H1 (cell line): ENCODE data around the gene HNF4A. TPM values are rescaled to one million over a fixed set of nuclear protein-coding genes. Genes with fewer than 3 reads are reported as not detected.

Experiments used
- CTCF ChIA-PET: fragments of 300-600 bp; sonication (Branson Sonifier 250); formaldehyde crosslinking; loops from one replicate; lab custom pipeline; 2021; ENCODE audit not compliant: partially characterized antibody; lab: Charles Lee
- POLR2A ChIA-PET: fragments of 300-600 bp; sonication (Branson Sonifier 250); formaldehyde crosslinking; loops from one replicate; lab custom pipeline; 2021; ENCODE audit warnings: inconsistent platforms; ENCODE audit not compliant: partially characterized antibody; lab: Charles Lee
- DNase-seq, 2 experiments: peaks; one replicate each; pipeline versions ENCODE4 v3.0.0 to v3.0.0-alpha.2; 2010 to 2022; ENCODE audit warnings: low spot score in 2 of 2, low read depth in 1 of 2, mixed read lengths in 1 of 2
- FAIRE-seq: peaks from 2 replicates; lab custom pipeline; 2011; peaks lifted over from hg19 to GRCh38; lab: Jason Lieb, UNC
- H2AFZ ChIP-seq: 2 replicates; pipeline ENCODE4 v1.8.1; 2012; ENCODE audit warnings: low read length, inconsistent platforms
- H2AK5ac ChIP-seq: 2 replicates; pipeline ENCODE4 v1.6.1; 2013; ENCODE audit warnings: low read depth, low read length
- H2BK120ac ChIP-seq: replicated peaks from 2 replicates; pipeline ENCODE3; 2013; ENCODE audit warnings: low read depth, low read length, inconsistent platforms
- H2BK12ac ChIP-seq: 2 replicates; pipeline ENCODE4 v1.6.1; 2013; ENCODE audit warnings: low read depth, low read length
- H2BK15ac ChIP-seq: 2 replicates; pipeline ENCODE4 v1.6.1; 2013; ENCODE audit warnings: low read length
- H2BK20ac ChIP-seq: 2 replicates; pipeline ENCODE4 v1.6.1; 2013; ENCODE audit warnings: low read length
- H2BK5ac ChIP-seq: 2 replicates; pipeline ENCODE4 v1.6.1; 2013; ENCODE audit warnings: low read depth, low read length
- H3K14ac ChIP-seq: 2 replicates; pipeline ENCODE4 v1.6.1; 2013; ENCODE audit warnings: inconsistent platforms; ENCODE audit not compliant: insufficient read length
- H3K18ac ChIP-seq: 2 replicates; pipeline ENCODE4 v1.6.1; 2013; ENCODE audit warnings: low read length; ENCODE audit errors: extremely low read depth
- H3K23ac ChIP-seq: 2 replicates; pipeline ENCODE4 v1.6.1; 2013; ENCODE audit warnings: inconsistent platforms; ENCODE audit not compliant: insufficient read length
- H3K23me2 ChIP-seq: 2 replicates; pipeline ENCODE4 v1.6.1; 2013; ENCODE audit warnings: low read depth, low read length
- H3K27ac ChIP-seq: 2 replicates; pipeline ENCODE4 v1.6.1; 2011; ENCODE audit warnings: low read depth, low read length, inconsistent platforms
- H3K27me3 ChIP-seq, 4 experiments: replicated peaks in 1 of 4; 1 replicate in 1 of 4; 2 replicates in 3 of 4; pipeline versions ENCODE4 v1.6.1 to v1.8.1; 2011 to 2013; ENCODE audit warnings: low read length in 3 of 4, mild to moderate bottlenecking in 3 of 4, inconsistent platforms in 2 of 4, mixed read lengths in 2 of 4, moderate library complexity in 1 of 4; ENCODE audit not compliant: control insufficient read depth in 3 of 4, insufficient read depth in 3 of 4; ENCODE audit errors: extremely low read depth in 1 of 4
- H3K36me3 ChIP-seq, 4 experiments: 2 replicates each; pipeline versions ENCODE4 v1.6.1 to v1.8.1; 2011 to 2013; ENCODE audit warnings: mild to moderate bottlenecking in 4 of 4, low read length in 3 of 4, moderate library complexity in 2 of 4, control low read depth in 1 of 4, inconsistent platforms in 1 of 4; ENCODE audit not compliant: insufficient read depth in 4 of 4, control insufficient read depth in 2 of 4
- H3K4ac ChIP-seq: replicated peaks from 2 replicates; pipeline ENCODE3; 2013; ENCODE audit warnings: low read length, low read depth, mixed read lengths, inconsistent platforms; ENCODE audit not compliant: insufficient read length
- H3K4me1 ChIP-seq, 4 experiments: replicated peaks in 1 of 4; 1 replicate in 1 of 4; 2 replicates in 3 of 4; pipeline versions ENCODE4 v1.6.1 to v1.8.1; 2011 to 2013; ENCODE audit warnings: low read length in 3 of 4, inconsistent platforms in 2 of 4, mixed read lengths in 1 of 4; ENCODE audit not compliant: insufficient read depth in 4 of 4, control insufficient read depth in 3 of 4
- H3K4me2 ChIP-seq, 2 experiments: 2 replicates each; pipeline versions ENCODE4 v1.6.1 to v1.8.1; 2011 to 2013; ENCODE audit warnings: low read depth in 2 of 2, low read length in 2 of 2, control low read depth in 1 of 2, inconsistent platforms in 1 of 2, mild to moderate bottlenecking in 1 of 2; ENCODE audit not compliant: insufficient read depth in 1 of 2
- H3K4me3 ChIP-seq, 4 experiments: fragments of 200-600, 300-600 bp in 1 of 4; sonication (generic), shearing (Covaris generic), sonication (Bioruptor Twin) in 1 of 4; 2 replicates each; pipeline versions ENCODE4 v1.5.1 to v1.8.1; 2011 to 2016; ENCODE audit warnings: low read length in 4 of 4, low read depth in 3 of 4, control low read depth in 2 of 4, inconsistent platforms in 2 of 4, mild to moderate bottlenecking in 2 of 4, mixed read lengths in 1 of 4, moderate library complexity in 1 of 4; ENCODE audit not compliant: insufficient read depth in 2 of 4; ENCODE audit errors: extremely low read depth in 1 of 4
- H3K56ac ChIP-seq: replicated peaks from 2 replicates; pipeline ENCODE3; 2013; ENCODE audit warnings: low read depth, mild to moderate bottlenecking, mixed read lengths, low read length, inconsistent platforms; ENCODE audit not compliant: insufficient read length
- H3K79me1 ChIP-seq: 2 replicates; pipeline ENCODE4 v1.6.1; 2013; ENCODE audit warnings: low read depth, low read length, control low read depth
- H3K79me2 ChIP-seq, 2 experiments: 2 replicates each; pipeline versions ENCODE4 v1.6.1 to v1.8.1; 2012 to 2013; ENCODE audit warnings: low read length in 2 of 2, mild to moderate bottlenecking in 2 of 2, inconsistent platforms in 1 of 2; ENCODE audit not compliant: insufficient read depth in 2 of 2, control insufficient read depth in 1 of 2
- H3K9ac ChIP-seq, 4 experiments: replicated peaks in 1 of 4; 1 replicate in 1 of 4; 2 replicates in 3 of 4; pipeline versions ENCODE4 v1.6.1 to v1.8.1; 2011 to 2013; ENCODE audit warnings: low read depth in 3 of 4, low read length in 3 of 4, control low read depth in 2 of 4, mild to moderate bottlenecking in 2 of 4, moderate library complexity in 2 of 4, inconsistent platforms in 1 of 4; ENCODE audit errors: extremely low read depth in 1 of 4
- H3K9me3 ChIP-seq, 2 experiments: 2 replicates each; pipeline versions ENCODE4 v1.6.1 to v1.8.1; 2012 to 2013; ENCODE audit warnings: mild to moderate bottlenecking in 2 of 2, moderate library complexity in 2 of 2, control low read depth in 1 of 2, inconsistent platforms in 1 of 2, low read depth in 1 of 2, low read length in 1 of 2, mixed read lengths in 1 of 2; ENCODE audit not compliant: insufficient read depth in 2 of 2
- H4K20me1 ChIP-seq, 2 experiments: replicated peaks in 1 of 2; 2 replicates each; pipeline versions ENCODE3 to v1.8.1; 2011 to 2013; ENCODE audit warnings: inconsistent platforms in 2 of 2, low read length in 2 of 2, mild to moderate bottlenecking in 1 of 2; ENCODE audit not compliant: insufficient read depth in 2 of 2, control insufficient read depth in 1 of 2
- H4K5ac ChIP-seq: 2 replicates; pipeline ENCODE4 v1.6.1; 2013; ENCODE audit warnings: low read length, low read depth, mixed read lengths, inconsistent platforms; ENCODE audit not compliant: insufficient read length
- H4K8ac ChIP-seq: 2 replicates; pipeline ENCODE4 v1.8.0; 2013; ENCODE audit warnings: mild to moderate bottlenecking, moderate library complexity, low read length, inconsistent platforms; ENCODE audit not compliant: insufficient read depth; ENCODE audit errors: extremely low read depth
- H4K91ac ChIP-seq: replicated peaks from 2 replicates; pipeline ENCODE3; 2013; ENCODE audit warnings: low read length, mixed read lengths, inconsistent platforms; ENCODE audit not compliant: insufficient read length
- CEBPB ChIP-seq: IDR thresholded peaks from 2 replicates; pipeline ENCODE4 v1.6.1; 2012; ENCODE audit warnings: low read depth, low read length
- JUND ChIP-seq: IDR thresholded peaks from 2 replicates; pipeline ENCODE4 v1.6.1; 2011; ENCODE audit warnings: mild to moderate bottlenecking, improper control_type of control experiment, low read length
- KDM4A ChIP-seq: IDR thresholded peaks from one replicate; pipeline ENCODE4 v1.7.1; 2012; ENCODE audit warnings: low read depth, mild to moderate bottlenecking, moderate library complexity, low read length, inconsistent platforms; ENCODE audit not compliant: severe bottlenecking
- KDM5A ChIP-seq: fragments of 200-600 bp; IDR thresholded peaks from 2 replicates; pipeline ENCODE4 v1.7.1; 2012; ENCODE audit warnings: mild to moderate bottlenecking, low read length, inconsistent platforms, mixed read lengths
- RAD21 ChIP-seq, 2 experiments: IDR thresholded peaks in 1 of 2; conservative IDR thresholded peaks in 1 of 2; 2 replicates each; pipeline ENCODE4 v1.6.1; 2011; ENCODE audit warnings: low read depth in 2 of 2, low read length in 2 of 2, improper control_type of control experiment in 1 of 2, inconsistent platforms in 1 of 2, mild to moderate bottlenecking in 1 of 2, moderate library complexity in 1 of 2
- RBBP5 ChIP-seq: IDR thresholded peaks from 2 replicates; pipeline ENCODE4 v1.7.1; 2012; ENCODE audit warnings: low read depth, mild to moderate bottlenecking, inconsistent platforms, low read length, moderate library complexity, borderline replicate concordance
- RFX5 ChIP-seq: IDR thresholded peaks from 2 replicates; pipeline ENCODE4 v1.6.1; 2011; ENCODE audit warnings: low read depth, low read length, improper control_type of control experiment, borderline replicate concordance
- SIN3A ChIP-seq, 2 experiments: IDR thresholded peaks in 1 of 2; conservative IDR thresholded peaks in 1 of 2; 2 replicates each; pipeline ENCODE4 v1.6.1; 2011 to 2012; ENCODE audit warnings: low read length in 2 of 2, improper control_type of control experiment in 1 of 2, low read depth in 1 of 2, mild to moderate bottlenecking in 1 of 2
- SIX5 ChIP-seq: IDR thresholded peaks from 2 replicates; pipeline ENCODE4 v1.6.1; 2011; ENCODE audit warnings: mild to moderate bottlenecking, low read depth, low read length
- SUZ12 ChIP-seq: fragments of 200-600 bp; sonication (generic); IDR thresholded peaks from 2 replicates; pipeline ENCODE4 v1.6.1; 2012; ENCODE audit warnings: mild to moderate bottlenecking, inconsistent platforms, low read length, moderate library complexity, mixed read lengths
- WGBS, 2 experiments: shearing (Covaris generic) in 1 of 2; methylation state at CpG; one replicate each; pipeline versions ENCODE4 v1.1.6 to v1.1.7; 2013 to 2015; ENCODE audit warnings: low lambda C conversion rate in 2 of 2, mixed read lengths in 2 of 2, inconsistent platforms in 1 of 2, low coverage in 1 of 2, missing lambda C conversion rate in 1 of 2; ENCODE audit not compliant: insufficient replicate concordance in 2 of 2, insufficient coverage in 1 of 2, insufficient read length in 1 of 2; ENCODE audit errors: extremely low coverage in 1 of 2, missing lambda C conversion rate in 1 of 2; 5-methylcytosine and 5-hydroxymethylcytosine counted together
- polyA plus RNA-seq, 7 experiments: library from polyadenylated mRNA; depleted of rRNA in 3 of 7; stranded (reverse) in 5 of 7; unstranded in 2 of 7; fragments of >200 nt in 5 of 7; fragments of 200-250 nt in 2 of 7; gene quantifications; 1 replicate in 5 of 7; 2 replicates in 1 of 7; 4 replicates in 1 of 7; pipeline versions ENCODE4 v1.2.1 to v1.2.3, GENCODE V29; 2011 to 2013; ENCODE audit warnings: missing spikeins in 2 of 7, mixed read lengths in 2 of 7
- total RNA-seq: library from RNA; stranded (reverse); fragmentation: NEBNext Ultra II Directional; extraction: Animal tissue kit (Norgen Biotek cat#: 25700); gene quantifications from 2 replicates; pipeline ENCODE4 v1.2.1, GENCODE V29; 2021
- TF ChIP-seq, protein P1 (sequence below): IDR thresholded peaks from 2 replicates; pipeline ENCODE4 v1.6.1; 2011; ENCODE audit warnings: low read length, improper control_type of control experiment
- TF ChIP-seq, protein P2 (sequence below): IDR thresholded peaks from 2 replicates; pipeline ENCODE4 v1.6.1; 2012; ENCODE audit warnings: inconsistent platforms

HNF4A gene
- total and polyA plus RNA-seq, 2 of the 8 experiments (the other 6 are each of a cell fraction or from before 2014, with no cell fraction given): 0.03 TPM; not detected in 1

DNA sequence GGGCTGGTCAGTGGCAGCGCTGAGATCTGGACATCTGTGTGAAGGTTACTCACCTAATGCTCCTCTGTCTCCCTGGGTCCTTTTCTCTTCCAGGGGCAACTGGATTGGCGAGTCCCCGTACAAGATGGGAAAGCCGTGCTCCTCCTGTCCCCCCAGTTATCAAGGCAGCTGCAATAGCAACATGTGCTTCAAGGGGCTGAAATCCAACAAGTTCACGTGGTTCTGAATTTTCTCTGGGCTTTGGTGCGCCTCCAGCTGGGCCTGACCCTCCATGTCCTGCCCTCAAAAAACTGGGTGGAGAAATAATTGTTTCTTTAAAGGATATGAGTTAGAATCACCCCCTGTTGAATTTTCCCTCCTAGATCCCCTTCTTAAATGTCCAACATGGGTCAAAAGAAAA is 4.9 kb upstream of the HNF4A start:
- Histone ChIP-seq H3K23me2 (no peaks in the 10 kb centered on the region), H3K27ac (no peak overlapping the region), H2AFZ (no peak overlapping the region), H3K79me1 (no peaks in the 10 kb centered on the region), H2BK15ac (no peak overlapping the region), H3K14ac (no peak overlapping the region), H3K9me3 (no peaks in the 10 kb centered on the region), H4K20me1 (no peaks in the 10 kb centered on the region), H3K9ac (no peak overlapping the region), H2BK20ac (no peak overlapping the region), H3K4me2 (no peak overlapping the region), H4K91ac (no peak overlapping the region), H3K4ac (no peak overlapping the region), H3K23ac (no peak overlapping the region), H3K79me2 (no peaks in the 10 kb centered on the region), H3K4me3 (no peak overlapping the region), H3K18ac (no peak overlapping the region), H3K56ac (no peak overlapping the region), H3K27me3 (peaks cover 0 to 3% (median 0%) of the 10 kb centered on the region in 4 experiments; a peak in 2 of 7 replicates), H3K36me3 (no peaks in the 10 kb centered on the region), H2BK12ac (no peak overlapping the region), H2AK5ac (no peak overlapping the region), H3K4me1 (peaks cover 0 to 6% (median 0%) of the 10 kb centered on the region in 4 experiments; a peak in 1 of 7 replicates), H2BK120ac (no peak overlapping the region), H4K5ac (no peak overlapping the region), H4K8ac (no peak overlapping the region), H2BK5ac (no peak overlapping the region)
- DNase-seq (no peak), FAIRE-seq (no peak)
- 77% methylated on average over 6 of the region's 6 CpGs; no CpG with 5 or more reads in 1 of the 2 experiments for WGBS, 2 experiments
- ChIA-PET CTCF (interaction anchor here (1.0 kb wide), 1 partner anchor 39 kb away, joined by 3 read pairs; the partner anchor contains the start of gene FITM2), POLR2A (interaction anchor here (0.6 kb wide), 1 partner anchor 64 kb away, joined by 3 read pairs; no protein-coding TSS in a partner anchor)
- no peak for TF ChIP-seq KDM5A
- no peak for TF ChIP-seq KDM4A
- TF ChIP-seq CEBPB: no peak
- TF ChIP-seq, protein P1, sequence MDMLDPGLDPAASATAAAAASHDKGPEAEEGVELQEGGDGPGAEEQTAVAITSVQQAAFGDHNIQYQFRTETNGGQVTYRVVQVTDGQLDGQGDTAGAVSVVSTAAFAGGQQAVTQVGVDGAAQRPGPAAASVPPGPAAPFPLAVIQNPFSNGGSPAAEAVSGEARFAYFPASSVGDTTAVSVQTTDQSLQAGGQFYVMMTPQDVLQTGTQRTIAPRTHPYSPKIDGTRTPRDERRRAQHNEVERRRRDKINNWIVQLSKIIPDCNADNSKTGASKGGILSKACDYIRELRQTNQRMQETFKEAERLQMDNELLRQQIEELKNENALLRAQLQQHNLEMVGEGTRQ: no peak
- TF ChIP-seq SIN3A (conservative IDR thresholded peaks at IDR 0.05 in 1 of 2, IDR thresholded peaks at IDR 0.05 in 1 of 2; ENCODE audit: low read depth in 1 of 2, low read length in 2 of 2): no peak
- no peak for TF ChIP-seq SIX5
- TF ChIP-seq SUZ12: no peak
- no peak for TF ChIP-seq JUND
- no peak for TF ChIP-seq RBBP5
- TF ChIP-seq, protein P2, sequence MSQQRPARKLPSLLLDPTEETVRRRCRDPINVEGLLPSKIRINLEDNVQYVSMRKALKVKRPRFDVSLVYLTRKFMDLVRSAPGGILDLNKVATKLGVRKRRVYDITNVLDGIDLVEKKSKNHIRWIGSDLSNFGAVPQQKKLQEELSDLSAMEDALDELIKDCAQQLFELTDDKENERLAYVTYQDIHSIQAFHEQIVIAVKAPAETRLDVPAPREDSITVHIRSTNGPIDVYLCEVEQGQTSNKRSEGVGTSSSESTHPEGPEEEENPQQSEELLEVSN: no peak
- TF ChIP-seq RAD21 (IDR thresholded peaks at IDR 0.05 in 1 of 2, conservative IDR thresholded peaks at IDR 0.05 in 1 of 2; ENCODE audit: low read depth in 2 of 2, low read length in 2 of 2): no peak
- TF ChIP-seq RFX5: no peak
